ENCODE measurements around the gene ARHGAP20.

Gene ARHGAP20

GRCh38 chr11:110711776-110712658 lies at the start of gene ARHGAP20:
Gene ARHGAP20 (minus strand): TSS chr11:110712437. CDS start chr11:110712231, 206 bp downstream.
- peak within 1 kb of the TSS; percentile 80 for H3K4me3 ChIP-seq (ENCODE audit: low read depth, low read length)
- TF ChIP-seq CTCF (IDR thresholded peaks at IDR 0.05; ENCODE audit: low read depth, low read length), result no peak

GRCh38 chr11:110761991-110762390 lies 49.8 kb upstream of the ARHGAP20 start:
- no peak overlapping the region for H3K4me3 ChIP-seq (ENCODE audit: low read depth, low read length)
- no peak for TF ChIP-seq CTCF (IDR thresholded peaks at IDR 0.05; ENCODE audit: low read depth, low read length)

- no peak for TF ChIP-seq CTCF (IDR thresholded peaks at IDR 0.05; ENCODE audit: low read depth, low read length)
- H3K4me3 ChIP-seq (ENCODE audit: low read depth, low read length), result no peak overlapping the region
Measured at GRCh38 chr11:110761131-110761530, 48.9 kb upstream of the ARHGAP20 start.

GRCh38 chr11:110759972-110760381 lies 47.7 kb upstream of the ARHGAP20 start:
- no peak for TF ChIP-seq CTCF (IDR thresholded peaks at IDR 0.05; ENCODE audit: low read depth, low read length)
- no peak overlapping the region for H3K4me3 ChIP-seq (ENCODE audit: low read depth, low read length)

- H3K4me3 ChIP-seq (ENCODE audit: low read depth, low read length), result no peak overlapping the region
- TF ChIP-seq CTCF (IDR thresholded peaks at IDR 0.05; ENCODE audit: low read depth, low read length), result no peak
Measured at GRCh38 chr11:110757962-110758755, 45.9 kb upstream of the ARHGAP20 start.

GRCh38 chr11:110757066-110757465 lies 44.8 kb upstream of the ARHGAP20 start:
- no peak overlapping the region for H3K4me3 ChIP-seq (ENCODE audit: low read depth, low read length)
- no peak for TF ChIP-seq CTCF (IDR thresholded peaks at IDR 0.05; ENCODE audit: low read depth, low read length)

- TF ChIP-seq CTCF (IDR thresholded peaks at IDR 0.05; ENCODE audit: low read depth, low read length), result no peak
- H3K4me3 ChIP-seq (ENCODE audit: low read depth, low read length), result no peak overlapping the region
Measured at GRCh38 chr11:110755941-110756340, 43.7 kb upstream of the ARHGAP20 start.
